Nephron (organoid): Measurements from ENCODE around the gene HSP90AB1.

Source experiments
- H3K27ac Mint-ChIP-seq, 3 experiments: 2 replicates each; pipeline ENCODE4 v1.8.0; 2020; ENCODE audit warnings: mixed read lengths in 3 of 3, mild to moderate bottlenecking in 2 of 3, moderate library complexity in 1 of 3
- H3K27me3 Mint-ChIP-seq: 2 replicates; pipeline ENCODE4 v1.8.0; 2021; ENCODE audit warnings: low read depth, mild to moderate bottlenecking, moderate library complexity, mixed read lengths
- H3K36me3 Mint-ChIP-seq: 2 replicates; pipeline ENCODE4 v1.8.0; 2020; ENCODE audit warnings: low read depth, mixed read lengths
- H3K4me1 Mint-ChIP-seq: 2 replicates; pipeline ENCODE4 v1.8.0; 2020; ENCODE audit warnings: mixed read lengths
- H3K4me3 Mint-ChIP-seq, 3 experiments: 2 replicates each; pipeline ENCODE4 v1.8.0; 2020; ENCODE audit warnings: mild to moderate bottlenecking in 3 of 3, mixed read lengths in 3 of 3, moderate library complexity in 2 of 3
- H3K9me3 Mint-ChIP-seq: 2 replicates; pipeline ENCODE4 v1.8.0; 2020; ENCODE audit warnings: mixed read lengths
- TF ChIP-seq, protein P1 (sequence below), 3 experiments: fragments of 200-600 bp; sonication (generic); IDR thresholded peaks; one replicate each; pipeline ENCODE4 v1.5.0; 2021; ENCODE audit warnings: antibody characterized with exemption in 3 of 3; ENCODE audit not compliant: unreplicated experiment in 3 of 3

The HSP90AB1 gene

DNA sequence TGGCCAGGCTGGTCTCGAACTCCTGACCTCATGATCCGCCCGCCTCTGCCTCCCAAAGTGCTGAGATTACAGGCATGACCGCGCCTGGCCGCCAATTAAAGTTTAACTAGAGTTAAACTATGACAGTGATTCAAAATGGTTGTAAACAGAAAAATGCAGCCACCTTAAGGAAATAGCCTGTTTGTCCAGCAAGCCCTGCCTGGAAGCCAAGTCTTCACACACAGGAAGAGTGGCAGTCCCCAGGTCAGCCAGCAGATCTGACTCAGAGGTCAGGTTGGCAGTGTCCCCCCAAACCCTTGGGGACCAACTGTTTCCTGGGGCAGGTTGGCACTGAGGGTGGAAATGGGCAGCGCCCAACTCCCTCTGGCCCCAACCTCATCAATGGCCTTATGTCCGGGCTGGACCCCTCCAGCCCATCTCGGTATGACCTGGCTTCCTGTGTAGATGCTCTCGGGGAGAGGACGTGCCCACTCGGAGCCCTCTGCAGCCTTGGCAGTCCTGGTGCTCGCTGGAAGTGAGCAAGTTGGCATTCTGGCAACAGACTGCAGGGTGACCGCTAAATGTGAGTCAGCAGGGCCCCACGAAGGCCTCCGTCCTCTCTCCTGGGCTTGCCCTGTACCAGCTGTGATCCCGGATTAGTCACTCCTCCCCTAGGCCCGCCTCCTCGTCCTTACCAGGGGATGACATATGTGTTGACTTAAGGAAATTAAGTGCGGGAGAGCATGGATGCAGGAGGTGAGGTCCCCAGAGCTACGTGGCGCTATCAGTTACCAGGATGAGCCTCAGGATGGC lies 9.7 kb upstream of the HSP90AB1 start:
- Mint-ChIP-seq H3K9me3 (no peaks in the 10 kb centered on the region), H3K27me3 (peaks cover 6% of the 10 kb centered on the region), H3K27ac (peak overlapping the region; percentile 74 to 93 (median 92)), H3K4me3 (peak overlapping the region; percentile 82 to 87 (median 86)), H3K4me1 (peaks cover 37% of the 10 kb centered on the region), H3K36me3 (no peaks in the 10 kb centered on the region)
- TF ChIP-seq, protein P1, sequence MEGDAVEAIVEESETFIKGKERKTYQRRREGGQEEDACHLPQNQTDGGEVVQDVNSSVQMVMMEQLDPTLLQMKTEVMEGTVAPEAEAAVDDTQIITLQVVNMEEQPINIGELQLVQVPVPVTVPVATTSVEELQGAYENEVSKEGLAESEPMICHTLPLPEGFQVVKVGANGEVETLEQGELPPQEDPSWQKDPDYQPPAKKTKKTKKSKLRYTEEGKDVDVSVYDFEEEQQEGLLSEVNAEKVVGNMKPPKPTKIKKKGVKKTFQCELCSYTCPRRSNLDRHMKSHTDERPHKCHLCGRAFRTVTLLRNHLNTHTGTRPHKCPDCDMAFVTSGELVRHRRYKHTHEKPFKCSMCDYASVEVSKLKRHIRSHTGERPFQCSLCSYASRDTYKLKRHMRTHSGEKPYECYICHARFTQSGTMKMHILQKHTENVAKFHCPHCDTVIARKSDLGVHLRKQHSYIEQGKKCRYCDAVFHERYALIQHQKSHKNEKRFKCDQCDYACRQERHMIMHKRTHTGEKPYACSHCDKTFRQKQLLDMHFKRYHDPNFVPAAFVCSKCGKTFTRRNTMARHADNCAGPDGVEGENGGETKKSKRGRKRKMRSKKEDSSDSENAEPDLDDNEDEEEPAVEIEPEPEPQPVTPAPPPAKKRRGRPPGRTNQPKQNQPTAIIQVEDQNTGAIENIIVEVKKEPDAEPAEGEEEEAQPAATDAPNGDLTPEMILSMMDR (IDR thresholded peaks at IDR 0.05; ENCODE audit: unreplicated experiment in 3 of 3) = no peak

DNA sequence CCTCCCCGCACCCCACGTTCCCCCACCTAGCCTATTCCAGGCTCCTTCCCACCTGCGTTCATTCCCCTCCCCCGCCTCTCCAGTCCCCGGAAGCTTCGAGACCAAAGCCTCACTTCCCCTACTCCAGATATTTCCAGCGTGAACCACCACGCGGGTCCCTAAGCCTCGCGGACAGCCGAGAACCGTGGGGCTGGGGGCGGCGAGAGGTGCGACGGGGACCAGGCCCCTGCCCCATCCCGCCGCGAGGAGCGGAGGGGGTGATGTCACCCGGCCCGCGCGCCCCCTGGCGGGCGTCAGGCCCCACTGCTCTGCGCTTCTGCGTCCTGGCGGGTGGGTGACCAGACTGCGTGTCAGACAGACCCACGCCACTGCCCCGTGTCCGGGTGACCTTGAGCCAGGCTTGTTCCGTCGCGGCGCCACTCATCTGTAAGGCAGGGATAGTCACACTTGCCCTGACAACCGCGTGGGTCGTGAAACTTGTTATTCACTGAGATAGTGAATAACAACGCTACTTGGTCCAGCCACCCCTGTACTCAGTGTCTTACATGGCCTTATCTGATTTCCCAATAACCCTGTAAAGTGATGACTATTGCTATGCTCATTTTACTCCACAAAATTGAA lies 9.0 kb upstream of the HSP90AB1 start:
- Mint-ChIP-seq H3K4me1 (peaks cover 35% of the 10 kb centered on the region), H3K4me3 (peak overlapping the region; percentile 82 to 87 (median 86)), H3K27me3 (peaks cover 6% of the 10 kb centered on the region), H3K27ac (peak overlapping the region; percentile 74 to 93 (median 92)), H3K9me3 (no peaks in the 10 kb centered on the region), H3K36me3 (no peaks in the 10 kb centered on the region)
- TF ChIP-seq, protein P1 (IDR thresholded peaks at IDR 0.05; ENCODE audit: unreplicated experiment in 3 of 3) = peak; percentile 94 to 98 (median 98)

DNA sequence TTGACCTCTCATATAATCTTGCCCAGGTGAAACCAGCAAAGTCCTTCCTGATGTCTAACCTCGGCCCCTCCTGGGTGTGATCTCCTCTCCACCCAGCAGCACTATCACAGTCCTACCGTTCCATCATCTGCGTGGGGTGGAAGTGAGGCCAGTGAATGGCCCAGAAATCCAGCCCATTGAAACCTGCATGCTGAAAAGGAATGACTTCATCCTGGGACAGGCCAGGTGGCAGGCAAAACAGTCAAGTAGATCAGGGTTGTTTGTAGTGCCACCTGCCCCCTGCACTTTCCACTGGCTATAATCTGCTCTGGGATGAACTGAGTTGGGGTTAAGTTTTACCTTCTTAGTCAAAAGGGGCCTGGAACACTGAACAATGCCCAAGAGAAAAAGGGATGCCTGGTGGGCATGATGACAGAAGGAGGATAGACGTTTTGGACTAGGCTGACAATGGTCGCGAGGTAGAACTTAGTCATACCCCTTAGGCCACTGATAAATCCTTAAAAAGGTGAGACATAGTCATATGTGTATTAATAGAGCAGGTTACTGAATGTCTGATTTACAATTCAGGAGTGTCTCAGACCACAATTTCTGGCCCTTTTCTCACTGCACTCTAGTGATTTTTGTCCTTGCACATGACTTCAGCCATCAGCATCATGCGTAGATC lies 8.1 kb upstream of the HSP90AB1 start:
- H3K9me3 Mint-ChIP-seq = no peaks in the 10 kb centered on the region
- peak overlapping the region; percentile 82 to 87 (median 86) for H3K4me3 Mint-ChIP-seq
- TF ChIP-seq, protein P1 (IDR thresholded peaks at IDR 0.05; ENCODE audit: unreplicated experiment in 3 of 3) = no peak
- peak overlapping the region; percentile 39 to 93 (median 74) for H3K27ac Mint-ChIP-seq
- H3K27me3 Mint-ChIP-seq = peaks cover 10% of the 10 kb centered on the region
- H3K36me3 Mint-ChIP-seq = no peaks in the 10 kb centered on the region
- peaks cover 31% of the 10 kb centered on the region for H3K4me1 Mint-ChIP-seq

DNA sequence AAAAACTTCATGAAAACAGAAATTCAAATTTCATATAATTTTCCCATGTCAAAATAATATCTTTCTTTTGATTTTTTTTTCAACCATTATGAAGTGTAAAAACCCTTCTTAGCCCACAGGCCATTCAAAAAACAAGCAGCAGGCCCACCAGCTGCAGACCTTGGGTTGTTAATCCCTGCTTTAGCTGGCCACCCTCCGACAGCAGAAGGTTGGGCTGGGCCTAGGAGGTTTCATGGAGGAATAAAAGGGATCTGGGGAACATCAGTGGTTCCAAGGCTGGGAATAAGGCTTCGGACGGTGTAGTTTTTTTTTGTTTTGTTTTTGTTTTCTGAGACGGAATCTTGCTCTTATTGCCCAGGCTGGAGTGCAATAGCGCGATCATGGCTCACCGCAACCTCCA lies 3.6 kb upstream of the HSP90AB1 start:
- no peak overlapping the region for H3K27ac Mint-ChIP-seq

DNA sequence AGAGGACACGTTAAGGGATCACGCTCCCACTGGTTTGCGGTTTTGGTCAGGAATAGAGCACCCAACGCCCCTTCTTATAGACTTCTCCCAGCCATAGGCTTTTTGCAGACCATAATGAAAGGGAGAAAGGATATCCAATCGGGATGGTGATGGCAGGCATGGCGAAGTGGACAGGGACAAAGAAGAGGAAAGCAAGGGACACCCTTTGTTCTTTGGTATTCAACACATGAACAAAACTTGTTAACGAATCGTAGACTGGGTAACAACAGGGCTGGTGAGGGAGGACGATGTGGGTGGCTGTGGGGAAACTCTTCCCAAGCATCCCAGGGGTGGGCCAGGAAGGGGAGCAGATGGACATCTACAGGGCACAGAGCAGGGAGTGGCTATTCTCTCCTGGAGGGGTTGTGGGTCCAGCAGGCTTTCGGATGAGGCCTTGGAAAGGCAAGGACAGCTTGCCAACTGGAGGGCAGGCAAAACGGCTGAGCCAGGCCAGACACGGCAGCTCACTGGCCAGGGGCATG lies 1.4 kb upstream of the HSP90AB1 start:
- Mint-ChIP-seq H3K4me1 (peaks cover 30% of the 10 kb centered on the region), H3K9me3 (no peaks in the 10 kb centered on the region), H3K36me3 (peaks cover 26% of the 10 kb centered on the region), H3K4me3 (peak overlapping the region; percentile 98 to 100 (median 99)), H3K27me3 (peaks cover 10% of the 10 kb centered on the region), H3K27ac (peak overlapping the region; percentile 30 to 92 (median 59))
- TF ChIP-seq, protein P1 (IDR thresholded peaks at IDR 0.05; ENCODE audit: unreplicated experiment in 3 of 3) = no peak

More for the DNA sequence above, 3.6 kb upstream of the HSP90AB1 start:
- H3K36me3 Mint-ChIP-seq = peaks cover 5% of the 10 kb centered on the region
- TF ChIP-seq, protein P1 (IDR thresholded peaks at IDR 0.05; ENCODE audit: unreplicated experiment in 3 of 3) = no peak
- H3K27me3 Mint-ChIP-seq = peaks cover 16% of the 10 kb centered on the region
- no peaks in the 10 kb centered on the region for H3K9me3 Mint-ChIP-seq
- H3K4me3 Mint-ChIP-seq = peak overlapping the region in 2 of 3 experiments; percentile 45 to 60
- peaks cover 16% of the 10 kb centered on the region for H3K4me1 Mint-ChIP-seq
